Measurements from ENCODE around the gene ACOT11.

DNA sequence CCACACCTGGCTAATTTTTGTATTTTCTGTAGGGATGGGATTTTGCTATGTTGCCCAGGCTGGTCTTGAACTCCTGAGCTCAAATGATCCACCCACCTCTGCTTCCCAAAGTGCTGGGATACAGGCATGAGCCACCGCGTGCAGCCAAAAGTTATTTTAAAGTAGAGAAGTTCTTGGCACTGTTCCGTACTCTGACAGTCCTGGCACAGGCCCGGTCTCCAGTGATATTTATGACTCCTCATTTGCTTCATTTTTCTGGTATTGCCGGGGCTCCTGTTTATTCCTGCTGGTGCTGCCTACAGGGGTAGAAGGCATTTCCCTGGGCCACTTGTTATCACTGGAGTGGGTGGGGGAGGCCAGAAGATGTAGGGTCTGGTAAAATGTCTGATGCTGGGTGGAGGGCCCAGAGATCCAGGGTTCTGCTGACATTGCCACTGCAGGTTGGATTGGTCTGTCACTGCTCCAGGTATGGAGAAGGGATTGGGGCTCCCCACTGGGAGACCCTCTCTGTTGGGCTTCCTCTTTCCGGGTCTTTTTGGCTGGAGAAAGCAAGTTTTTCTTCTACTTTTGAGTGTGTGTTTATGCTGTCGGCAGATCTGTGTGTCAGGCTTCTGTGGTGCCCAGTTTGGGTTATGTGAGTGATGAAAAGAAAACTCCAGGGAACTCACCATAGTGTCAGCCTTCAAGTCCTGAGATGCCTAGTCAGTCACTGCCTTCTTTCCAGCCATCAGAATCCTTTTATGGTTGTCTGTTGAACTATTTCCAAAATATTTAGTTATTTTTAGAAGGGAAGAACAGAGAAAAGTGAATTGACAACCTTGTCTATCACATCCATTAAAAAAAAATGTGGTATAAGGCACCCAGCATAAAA is 98.0 kb downstream of the ACOT11 start:
- TF ChIP-seq, protein P1, sequence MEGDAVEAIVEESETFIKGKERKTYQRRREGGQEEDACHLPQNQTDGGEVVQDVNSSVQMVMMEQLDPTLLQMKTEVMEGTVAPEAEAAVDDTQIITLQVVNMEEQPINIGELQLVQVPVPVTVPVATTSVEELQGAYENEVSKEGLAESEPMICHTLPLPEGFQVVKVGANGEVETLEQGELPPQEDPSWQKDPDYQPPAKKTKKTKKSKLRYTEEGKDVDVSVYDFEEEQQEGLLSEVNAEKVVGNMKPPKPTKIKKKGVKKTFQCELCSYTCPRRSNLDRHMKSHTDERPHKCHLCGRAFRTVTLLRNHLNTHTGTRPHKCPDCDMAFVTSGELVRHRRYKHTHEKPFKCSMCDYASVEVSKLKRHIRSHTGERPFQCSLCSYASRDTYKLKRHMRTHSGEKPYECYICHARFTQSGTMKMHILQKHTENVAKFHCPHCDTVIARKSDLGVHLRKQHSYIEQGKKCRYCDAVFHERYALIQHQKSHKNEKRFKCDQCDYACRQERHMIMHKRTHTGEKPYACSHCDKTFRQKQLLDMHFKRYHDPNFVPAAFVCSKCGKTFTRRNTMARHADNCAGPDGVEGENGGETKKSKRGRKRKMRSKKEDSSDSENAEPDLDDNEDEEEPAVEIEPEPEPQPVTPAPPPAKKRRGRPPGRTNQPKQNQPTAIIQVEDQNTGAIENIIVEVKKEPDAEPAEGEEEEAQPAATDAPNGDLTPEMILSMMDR (IDR thresholded peaks at IDR 0.05) = no peak
- TF ChIP-seq POLR2A (IDR thresholded peaks at IDR 0.05) = no peak

Data from thyroid gland (tissue), 4 donors.